Measurements from ENCODE around the gene RBBP8NL.

RBBP8NL gene

GRCh38 chr20:62405108-62405980 lies 22.0 kb downstream of the RBBP8NL start:
- DNase-seq, result no peak

GRCh38 chr20:62404761-62405107 lies 22.6 kb downstream of the RBBP8NL start:
- no peak for DNase-seq

GRCh38 chr20:62404112-62404665 lies 23.1 kb downstream of the RBBP8NL start:
- no peak for DNase-seq

- no peak for DNase-seq
Observed at GRCh38 chr20:62403331-62403730, 24.0 kb downstream of the RBBP8NL start.

GRCh38 chr20:62402456-62403150 lies 24.7 kb downstream of the RBBP8NL start:
- DNase-seq, result no peak

GRCh38 chr20:62401331-62401779 lies 26.0 kb downstream of the RBBP8NL start:
- DNase-seq, result no peak

GRCh38 chr20:62400541-62400940 lies 26.8 kb downstream of the RBBP8NL start:
- DNase-seq, result no peak

GRCh38 chr20:62400021-62400420 lies 27.3 kb downstream of the RBBP8NL start:
- no peak for DNase-seq

- no peak for DNase-seq
Observed at GRCh38 chr20:62398120-62398821, 29.1 kb downstream of the RBBP8NL start.

GRCh38 chr20:62396367-62397239 lies 30.7 kb downstream of the RBBP8NL start:
- DNase-seq, result no peak

GRCh38 chr20:62395311-62396242 lies 31.8 kb downstream of the RBBP8NL start:
- DNase-seq, result no peak

- no peak for DNase-seq
Observed at GRCh38 chr20:62394248-62395245, 32.8 kb downstream of the RBBP8NL start.

- DNase-seq, result no peak
Observed at GRCh38 chr20:62393830-62394229, 33.5 kb downstream of the RBBP8NL start.

GRCh38 chr20:62393335-62393665 lies 34.0 kb downstream of the RBBP8NL start:
- no peak for DNase-seq

- DNase-seq, result no peak
Observed at GRCh38 chr20:62392621-62393334, 34.6 kb downstream of the RBBP8NL start.

GRCh38 chr20:62392077-62392418 lies 35.3 kb downstream of the RBBP8NL start:
- no peak for DNase-seq

- no peak for DNase-seq
Observed at GRCh38 chr20:62391165-62392076, 35.9 kb downstream of the RBBP8NL start.
